Lower leg skin (tissue), 4 donors: ENCODE results near the gene KIF18A. TPM values are rescaled to one million over a fixed set of nuclear protein-coding genes. Genes with fewer than 3 reads are reported as not detected.

Experiments used
- DNase-seq, 2 donors: peaks; one replicate each; pipeline ENCODE4 v3.0.0-alpha.2; 2019; ENCODE audit warnings: low spot score in 2 of 2
- H3K4me3 ChIP-seq: fragments of 200-600 bp; sonication (generic); 2 replicates; pipeline ENCODE4 v1.5.1; 2017; ENCODE audit warnings: mild to moderate bottlenecking, low read depth; ENCODE audit not compliant: poor library complexity, severe bottlenecking
- CTCF ChIP-seq, 3 donors: fragments of 450-650 bp; IDR thresholded peaks; one replicate each; pipeline ENCODE4 v1.5.1; 2016; ENCODE audit warnings: antibody characterized with exemption in 3 of 3, mild to moderate bottlenecking in 3 of 3, moderate library complexity in 2 of 3
- POLR2A ChIP-seq, 2 donors: fragments of 450-650 bp; IDR thresholded peaks; one replicate each; pipeline ENCODE4 v1.6.1; 2016 to 2017; ENCODE audit warnings: antibody characterized with exemption in 2 of 2, mild to moderate bottlenecking in 1 of 2, moderate library complexity in 1 of 2
- WGBS, 2 donors: methylation state at CpG; one replicate each; pipeline ENCODE4 v1.1.5; 2018; 5-methylcytosine and 5-hydroxymethylcytosine counted together
- intact Hi-C: fragments of 100-400 bp; cut with DNase I; formaldehyde crosslinking; loops from one replicate; pipeline ENCODE4 v1.15.0; 2023; ENCODE audit warnings: low total_unique reads
- total RNA-seq, 4 donors: library from RNA; depleted of rRNA; stranded (reverse); fragments of >200 nt; gene quantifications; one replicate each; pipeline ENCODE4 v1.1.0, GENCODE V29; 2016

KIF18A gene
- 1 to 10 TPM in 2 of 4 donors, under 1 TPM in 2; 0.38 to 1.5 (median 1.1) TPM for total RNA-seq

- 0% methylated on average over 35 to 38 of the region's 38 CpGs for WGBS, 2 donors
- H3K4me3 ChIP-seq, result peak within 1 kb of the TSS; percentile 48
- DNase-seq, result peak; percentile 100
- TF ChIP-seq CTCF (IDR thresholded peaks at IDR 0.05) (no peak), POLR2A (IDR thresholded peaks at IDR 0.05) (peak in 1 of 2 donors; percentile 32)
- intact Hi-C loops, result loop anchor here (10.0 kb wide), 1 partner anchor 433 kb away; no protein-coding TSS in a partner anchor
Observed at GRCh38 chr11:28107750-28108618, at the start of gene KIF18A, which contains the start of gene METTL15. Gene KIF18A (minus strand): TSS chr11:28108156. CDS start chr11:28097947, 10,209 bp downstream. Gene METTL15 (plus strand): TSS chr11:28108388. CDS start chr11:28113335, 4,947 bp downstream.

GRCh38 chr11:28153586-28153985 is 45.6 kb upstream of the KIF18A start:
- TF ChIP-seq CTCF (IDR thresholded peaks at IDR 0.05), result no peak
- TF ChIP-seq POLR2A (IDR thresholded peaks at IDR 0.05), result no peak
- intact Hi-C loops, result no loop called here
- no peak overlapping the region for H3K4me3 ChIP-seq
- WGBS, 2 donors, result 88 to 94% methylated on average over 2 of the region's 2 CpGs
- DNase-seq, result no peak

GRCh38 chr11:28152743-28153142 is 44.8 kb upstream of the KIF18A start:
- intact Hi-C loops, result no loop called here
- no peak for TF ChIP-seq CTCF (IDR thresholded peaks at IDR 0.05)
- no peak for TF ChIP-seq POLR2A (IDR thresholded peaks at IDR 0.05)
- H3K4me3 ChIP-seq, result no peak overlapping the region
- no peak for DNase-seq
- 96 to 98% methylated on average over 2 of the region's 2 CpGs for WGBS, 2 donors

GRCh38 chr11:28146123-28146751 is 38.3 kb upstream of the KIF18A start:
- intact Hi-C loops, result no loop called here

DNA sequence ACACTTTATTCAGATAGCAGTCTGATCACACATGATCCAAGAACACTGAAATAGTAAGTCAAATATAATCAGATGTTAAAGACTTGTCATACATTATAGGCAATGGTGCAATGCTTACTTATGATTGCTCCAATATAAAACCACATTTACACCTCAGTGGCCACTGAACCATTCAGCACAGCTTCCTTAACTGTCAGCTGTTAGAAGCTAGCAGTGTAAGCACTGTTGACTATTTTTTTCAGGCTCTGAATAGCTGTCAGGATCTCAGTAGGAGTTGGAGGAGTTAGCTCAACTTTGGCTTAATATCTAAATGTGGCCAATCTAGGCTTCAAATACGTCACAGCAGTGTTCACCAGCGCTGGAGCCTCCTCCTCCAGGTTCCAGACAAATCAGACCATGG is 36.9 kb upstream of the KIF18A start:
- WGBS, 2 donors, result 95 to 97% methylated on average over 2 of the region's 2 CpGs

More at GRCh38 chr11:28146123-28146751, 38.3 kb upstream of the KIF18A start:
- H3K4me3 ChIP-seq, result no peak overlapping the region
- TF ChIP-seq POLR2A (IDR thresholded peaks at IDR 0.05) (no peak), CTCF (IDR thresholded peaks at IDR 0.05) (no peak)
- DNase-seq, result no peak
- 19 to 20% methylated on average over 2 of the region's 2 CpGs for WGBS, 2 donors

More for the DNA sequence above, 36.9 kb upstream of the KIF18A start:
- DNase-seq, result no peak
- H3K4me3 ChIP-seq, result no peak overlapping the region
- intact Hi-C loops, result no loop called here
- no peak for TF ChIP-seq POLR2A (IDR thresholded peaks at IDR 0.05)
- TF ChIP-seq CTCF (IDR thresholded peaks at IDR 0.05), result no peak
